HG02981 (cell line): ENCODE data around the gene GAPVD1.
"Not testable (repeated sequence)": the region's sequence is repeated elsewhere in the genome, so short reads cannot be mapped to it uniquely, and the experiment has no call there.

Source experiments
- ATAC-seq: cut with Tn5 transposase; IDR thresholded peaks from one replicate; pipeline ENCODE4 v1.9.1; 2021; ENCODE audit warnings: mild to moderate bottlenecking, moderate library complexity; ENCODE audit not compliant: unreplicated experiment

Gene GAPVD1, protein sequence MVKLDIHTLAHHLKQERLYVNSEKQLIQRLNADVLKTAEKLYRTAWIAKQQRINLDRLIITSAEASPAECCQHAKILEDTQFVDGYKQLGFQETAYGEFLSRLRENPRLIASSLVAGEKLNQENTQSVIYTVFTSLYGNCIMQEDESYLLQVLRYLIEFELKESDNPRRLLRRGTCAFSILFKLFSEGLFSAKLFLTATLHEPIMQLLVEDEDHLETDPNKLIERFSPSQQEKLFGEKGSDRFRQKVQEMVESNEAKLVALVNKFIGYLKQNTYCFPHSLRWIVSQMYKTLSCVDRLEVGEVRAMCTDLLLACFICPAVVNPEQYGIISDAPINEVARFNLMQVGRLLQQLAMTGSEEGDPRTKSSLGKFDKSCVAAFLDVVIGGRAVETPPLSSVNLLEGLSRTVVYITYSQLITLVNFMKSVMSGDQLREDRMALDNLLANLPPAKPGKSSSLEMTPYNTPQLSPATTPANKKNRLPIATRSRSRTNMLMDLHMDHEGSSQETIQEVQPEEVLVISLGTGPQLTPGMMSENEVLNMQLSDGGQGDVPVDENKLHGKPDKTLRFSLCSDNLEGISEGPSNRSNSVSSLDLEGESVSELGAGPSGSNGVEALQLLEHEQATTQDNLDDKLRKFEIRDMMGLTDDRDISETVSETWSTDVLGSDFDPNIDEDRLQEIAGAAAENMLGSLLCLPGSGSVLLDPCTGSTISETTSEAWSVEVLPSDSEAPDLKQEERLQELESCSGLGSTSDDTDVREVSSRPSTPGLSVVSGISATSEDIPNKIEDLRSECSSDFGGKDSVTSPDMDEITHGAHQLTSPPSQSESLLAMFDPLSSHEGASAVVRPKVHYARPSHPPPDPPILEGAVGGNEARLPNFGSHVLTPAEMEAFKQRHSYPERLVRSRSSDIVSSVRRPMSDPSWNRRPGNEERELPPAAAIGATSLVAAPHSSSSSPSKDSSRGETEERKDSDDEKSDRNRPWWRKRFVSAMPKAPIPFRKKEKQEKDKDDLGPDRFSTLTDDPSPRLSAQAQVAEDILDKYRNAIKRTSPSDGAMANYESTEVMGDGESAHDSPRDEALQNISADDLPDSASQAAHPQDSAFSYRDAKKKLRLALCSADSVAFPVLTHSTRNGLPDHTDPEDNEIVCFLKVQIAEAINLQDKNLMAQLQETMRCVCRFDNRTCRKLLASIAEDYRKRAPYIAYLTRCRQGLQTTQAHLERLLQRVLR (N-terminal part only)

DNA sequence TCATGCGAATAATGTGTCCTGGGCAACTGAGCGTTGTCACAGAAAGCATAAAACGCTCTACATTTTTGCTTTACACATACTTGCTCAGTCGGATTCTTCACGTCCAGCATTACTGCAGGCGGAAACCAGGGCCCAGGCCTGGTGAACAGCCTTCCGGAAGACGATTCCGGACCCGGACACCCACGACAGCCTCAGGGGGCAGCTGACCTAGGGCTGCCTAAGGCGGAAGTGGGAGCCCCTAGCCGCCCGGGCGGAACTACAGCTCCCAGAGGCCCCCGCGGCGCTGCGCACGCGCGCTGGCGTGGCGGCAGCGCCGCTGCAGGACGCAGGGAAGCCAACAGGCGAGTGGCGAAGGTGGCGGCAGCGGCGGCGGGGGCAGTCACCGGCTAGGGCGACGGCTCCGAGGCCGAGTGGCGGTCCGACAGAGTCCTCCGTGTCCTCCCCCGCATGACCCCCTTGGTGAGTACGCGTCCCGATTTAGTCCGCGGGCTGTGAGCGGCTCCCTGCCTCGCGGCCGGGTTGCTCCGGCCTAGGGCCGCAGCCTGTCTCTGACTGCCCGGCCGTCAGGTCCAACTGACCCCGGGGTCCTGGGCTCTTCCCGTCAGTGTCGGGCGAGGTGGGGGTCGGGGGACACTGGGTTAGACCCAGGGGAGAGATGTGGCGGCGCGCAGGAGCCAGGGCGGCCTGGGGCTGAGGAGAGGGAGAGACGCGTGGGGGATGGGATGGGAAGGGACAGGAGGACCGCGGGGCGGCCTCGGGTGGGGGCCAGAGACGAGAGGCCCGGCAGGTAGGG, at the start of gene GAPVD1:
Gene GAPVD1, plus strand, starts transcription at position 326 of the 793 bp plus-strand sequence. CDS start 37,096 bp downstream, outside the sequence.
- peak; percentile 94 for ATAC-seq

DNA sequence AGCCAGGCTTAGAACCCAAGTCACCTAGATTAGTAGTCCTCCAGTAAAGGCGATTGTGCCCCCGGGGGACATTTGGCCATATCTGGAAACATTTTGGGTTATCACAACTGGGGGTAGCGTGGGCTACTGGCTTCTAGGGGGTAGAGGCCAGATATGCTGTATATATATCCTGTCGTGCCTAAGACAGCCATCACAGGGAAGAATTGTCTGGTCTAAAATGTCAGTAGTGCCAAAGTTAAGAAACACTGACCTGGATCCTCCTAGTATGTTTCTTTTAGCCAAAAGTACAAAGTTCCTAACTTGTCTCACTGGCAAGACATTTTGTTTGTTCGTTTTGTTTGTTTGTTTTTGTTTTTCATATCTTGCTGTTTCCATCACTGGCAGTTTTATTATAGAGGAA, 47.4 kb upstream of the GAPVD1 start:
- no peak for ATAC-seq

DNA sequence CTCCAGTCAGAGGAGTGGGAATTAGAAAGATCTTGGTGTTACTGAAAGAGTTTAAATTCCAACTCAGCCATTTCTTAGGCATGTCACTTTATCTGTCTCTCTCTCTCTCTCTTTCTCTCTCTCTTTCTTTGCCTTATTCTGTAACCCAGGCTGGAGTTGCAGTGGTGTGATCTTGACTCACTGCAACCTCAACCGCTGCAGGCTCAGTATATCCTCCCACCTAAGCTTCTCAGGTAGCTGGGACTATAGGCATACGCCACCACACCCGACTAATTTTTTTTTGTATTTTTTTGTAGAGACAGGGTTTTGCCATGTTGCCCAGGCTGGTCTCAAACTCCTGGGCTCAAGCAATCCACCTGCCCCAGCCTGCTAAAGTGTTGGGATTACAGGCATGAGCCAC, 43.0 kb upstream of the GAPVD1 start:
- no peak for ATAC-seq

DNA sequence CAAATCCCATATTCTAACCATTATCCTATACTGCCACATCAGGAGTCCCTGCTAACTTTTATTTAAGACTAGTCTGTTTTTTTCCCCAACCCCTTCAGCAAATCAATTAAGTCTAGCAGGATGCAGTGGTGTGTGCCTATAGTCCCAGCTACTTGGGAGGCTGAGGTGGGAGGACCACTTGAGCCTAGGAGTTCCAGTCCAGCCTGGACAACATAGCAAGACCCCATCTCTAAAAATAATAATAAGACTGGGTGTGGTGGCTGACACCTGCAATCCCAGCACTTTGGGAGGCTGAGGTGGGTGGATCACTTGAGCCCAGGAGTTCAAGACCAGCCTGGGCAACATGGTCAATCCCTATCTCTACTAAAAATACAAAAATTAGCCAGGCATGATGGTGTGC, 36.8 kb upstream of the GAPVD1 start:
- not testable (repeated sequence) for ATAC-seq

DNA sequence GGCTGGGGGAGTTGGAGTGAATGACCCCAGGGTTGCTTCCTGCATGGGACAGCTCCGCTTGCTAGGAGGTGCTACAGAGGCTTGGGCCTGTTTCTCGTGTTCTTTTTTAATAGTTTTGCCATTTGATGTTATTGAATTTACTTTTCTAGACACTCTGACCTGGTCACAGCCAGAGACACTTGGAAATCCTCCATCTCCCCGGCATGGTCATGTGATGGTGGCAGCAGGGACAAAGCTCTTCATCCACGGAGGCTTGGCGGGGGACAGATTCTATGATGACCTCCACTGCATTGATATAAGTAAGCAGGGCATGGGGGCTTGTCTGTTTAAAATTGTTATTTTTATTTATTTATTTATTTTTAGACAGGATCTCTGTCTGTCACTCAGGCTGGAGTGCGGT, 33.9 kb upstream of the GAPVD1 start:
- no peak for ATAC-seq

DNA sequence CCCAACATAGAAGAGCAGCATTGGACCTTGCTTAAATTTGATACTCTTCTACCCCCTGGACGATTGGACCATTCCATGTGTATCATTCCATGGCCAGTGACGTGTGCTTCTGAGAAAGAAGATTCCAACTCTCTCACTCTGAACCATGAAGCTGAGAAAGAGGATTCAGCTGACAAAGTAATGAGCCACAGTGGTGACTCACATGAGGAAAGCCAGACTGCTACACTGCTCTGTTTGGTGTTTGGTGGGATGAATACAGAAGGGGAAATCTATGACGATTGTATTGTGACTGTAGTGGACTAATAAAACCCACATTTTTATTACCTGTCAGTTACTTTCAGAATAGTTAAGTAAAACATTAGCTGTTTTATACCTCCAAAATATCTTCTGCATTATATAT, 27.9 kb upstream of the GAPVD1 start:
- ATAC-seq, result no peak

DNA sequence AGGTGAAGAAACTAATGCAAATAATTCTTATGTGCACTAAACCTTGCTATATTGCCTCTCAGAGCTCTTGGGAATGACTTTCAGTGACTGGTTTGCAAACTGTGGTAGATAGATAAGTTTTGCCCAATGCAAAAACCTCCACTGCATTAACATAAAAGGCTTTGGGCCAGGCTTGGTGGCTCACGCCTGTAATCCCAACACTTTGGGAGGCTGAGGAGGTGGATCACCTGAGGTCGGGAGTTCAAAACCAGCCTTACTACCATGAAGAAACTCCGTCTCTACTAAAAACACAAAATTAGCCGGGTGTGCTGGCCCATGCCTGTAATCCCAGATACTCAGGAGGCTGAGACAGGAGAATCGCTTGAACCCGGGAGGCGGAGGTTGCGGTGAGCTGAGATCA, 27.5 kb upstream of the GAPVD1 start:
- not testable (repeated sequence) for ATAC-seq

DNA sequence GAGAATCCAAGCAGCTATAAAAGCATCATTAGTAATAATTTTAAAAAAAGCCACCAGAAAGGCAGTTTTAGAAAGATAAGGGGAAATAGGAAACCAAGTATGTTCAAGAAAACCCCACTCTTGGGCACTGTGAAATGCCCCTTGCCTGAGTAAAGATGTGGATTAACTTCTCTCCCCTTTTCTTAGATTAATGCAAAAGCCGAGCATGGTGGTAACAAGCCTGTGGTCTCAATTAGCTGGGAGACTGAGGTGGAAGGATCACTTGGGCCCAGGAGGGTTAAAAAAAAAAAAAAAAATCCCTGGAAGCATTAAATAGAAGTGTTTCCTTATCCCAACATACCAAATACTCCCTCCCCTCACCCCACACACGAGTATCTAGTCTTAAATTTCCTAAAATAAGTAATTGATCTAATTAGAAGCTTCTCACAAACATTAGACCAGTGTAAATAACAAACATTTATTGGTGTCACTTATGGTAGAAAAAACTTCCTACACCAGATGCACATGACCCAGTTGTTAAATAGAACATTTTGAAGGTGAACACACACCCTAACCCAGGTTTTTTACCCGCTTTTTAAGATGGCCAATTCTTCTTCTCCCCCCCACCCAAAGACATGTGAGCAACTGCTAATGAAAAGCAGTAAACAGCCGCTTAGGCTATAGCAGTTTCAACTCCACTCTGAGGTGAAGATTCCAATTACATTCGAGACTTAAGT, 25.7 kb upstream of the GAPVD1 start:
- no peak for ATAC-seq

DNA sequence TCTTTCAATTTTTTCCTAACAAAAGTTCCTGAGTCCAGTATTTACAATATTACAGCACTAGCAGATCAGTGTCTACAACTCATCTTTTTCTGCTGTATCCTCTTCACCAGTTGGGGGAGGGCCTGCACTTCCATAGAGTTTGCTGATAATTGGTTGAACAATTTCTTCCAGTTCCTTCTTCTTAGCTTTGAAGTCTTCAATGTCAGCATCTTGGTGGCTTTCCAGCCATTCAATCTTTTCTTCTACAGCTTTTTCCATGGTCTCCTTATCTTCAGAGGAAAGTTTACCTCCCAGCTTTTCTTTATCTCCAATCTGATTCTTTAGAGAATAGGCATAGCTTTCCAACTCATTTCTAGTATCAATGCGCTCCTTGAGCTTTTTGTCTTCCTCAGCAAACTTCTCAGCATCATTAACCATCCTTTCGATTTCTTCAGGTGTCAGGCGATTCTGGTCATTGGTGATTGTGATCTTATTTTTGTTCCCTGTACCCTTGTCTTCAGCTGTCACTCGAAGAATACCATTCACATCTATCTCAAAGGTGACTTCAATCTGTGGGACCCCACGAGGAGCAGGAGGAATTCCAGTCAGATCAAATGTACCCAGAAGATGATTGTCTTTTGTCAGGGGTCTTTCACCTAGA, 25.0 kb upstream of the GAPVD1 start:
- ATAC-seq, result not testable (repeated sequence)

DNA sequence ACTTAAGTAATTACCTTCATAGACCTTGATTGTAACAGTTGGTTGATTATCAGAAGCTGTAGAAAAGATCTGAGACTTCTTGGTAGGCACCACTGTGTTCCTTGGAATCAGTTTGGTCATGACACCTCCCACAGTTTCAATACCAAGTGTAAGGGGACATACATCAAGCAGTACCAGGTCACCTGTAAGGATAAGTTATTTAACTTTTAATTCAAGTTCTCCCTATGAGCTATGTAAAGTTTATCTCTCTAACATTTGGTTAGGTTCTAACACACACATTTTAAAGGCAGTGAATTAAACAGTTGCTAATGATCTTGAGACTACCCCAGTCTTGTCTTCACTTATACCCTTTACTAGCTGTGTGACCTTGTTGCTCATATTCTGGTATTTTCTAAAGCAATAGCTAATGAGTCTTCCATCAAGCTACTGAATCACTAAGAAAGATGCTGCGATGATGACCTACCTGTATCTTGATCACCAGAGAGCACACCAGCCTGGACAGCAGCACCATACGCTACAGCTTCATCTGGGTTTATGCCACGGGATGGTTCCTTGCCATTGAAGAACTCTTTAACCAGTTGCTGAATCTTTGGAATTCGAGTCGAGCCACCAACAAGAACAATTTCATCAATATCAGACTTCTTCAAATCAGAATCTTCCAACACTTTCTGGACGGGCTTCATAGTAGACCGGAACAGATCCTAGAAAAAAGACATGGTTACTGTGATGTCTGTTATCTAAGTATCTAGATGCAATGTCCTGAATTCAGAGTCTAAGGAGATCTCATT, 23.3 kb upstream of the GAPVD1 start:
- no peak for ATAC-seq

DNA sequence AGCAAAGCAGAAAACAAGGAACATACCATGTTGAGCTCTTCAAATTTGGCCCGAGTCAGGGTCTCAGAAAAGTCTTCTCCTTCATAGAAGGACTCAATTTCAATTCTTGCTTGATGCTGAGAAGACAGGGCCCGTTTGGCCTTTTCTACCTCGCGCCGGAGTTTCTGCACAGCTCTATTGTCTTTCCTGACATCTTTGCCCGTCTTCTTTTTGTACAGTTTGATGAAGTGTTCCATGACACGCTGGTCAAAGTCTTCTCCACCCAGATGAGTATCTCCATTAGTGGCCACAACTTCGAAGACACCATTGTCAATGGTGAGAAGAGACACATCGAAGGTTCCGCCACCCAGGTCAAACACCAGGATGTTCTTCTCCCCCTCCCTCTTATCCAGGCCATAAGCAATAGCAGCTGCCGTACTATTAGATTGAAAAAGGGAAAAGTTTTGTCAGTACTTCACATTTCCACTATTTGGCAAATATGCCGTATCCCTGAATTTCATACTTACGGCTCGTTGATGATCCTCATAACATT, 22.6 kb upstream of the GAPVD1 start:
- no peak for ATAC-seq

DNA sequence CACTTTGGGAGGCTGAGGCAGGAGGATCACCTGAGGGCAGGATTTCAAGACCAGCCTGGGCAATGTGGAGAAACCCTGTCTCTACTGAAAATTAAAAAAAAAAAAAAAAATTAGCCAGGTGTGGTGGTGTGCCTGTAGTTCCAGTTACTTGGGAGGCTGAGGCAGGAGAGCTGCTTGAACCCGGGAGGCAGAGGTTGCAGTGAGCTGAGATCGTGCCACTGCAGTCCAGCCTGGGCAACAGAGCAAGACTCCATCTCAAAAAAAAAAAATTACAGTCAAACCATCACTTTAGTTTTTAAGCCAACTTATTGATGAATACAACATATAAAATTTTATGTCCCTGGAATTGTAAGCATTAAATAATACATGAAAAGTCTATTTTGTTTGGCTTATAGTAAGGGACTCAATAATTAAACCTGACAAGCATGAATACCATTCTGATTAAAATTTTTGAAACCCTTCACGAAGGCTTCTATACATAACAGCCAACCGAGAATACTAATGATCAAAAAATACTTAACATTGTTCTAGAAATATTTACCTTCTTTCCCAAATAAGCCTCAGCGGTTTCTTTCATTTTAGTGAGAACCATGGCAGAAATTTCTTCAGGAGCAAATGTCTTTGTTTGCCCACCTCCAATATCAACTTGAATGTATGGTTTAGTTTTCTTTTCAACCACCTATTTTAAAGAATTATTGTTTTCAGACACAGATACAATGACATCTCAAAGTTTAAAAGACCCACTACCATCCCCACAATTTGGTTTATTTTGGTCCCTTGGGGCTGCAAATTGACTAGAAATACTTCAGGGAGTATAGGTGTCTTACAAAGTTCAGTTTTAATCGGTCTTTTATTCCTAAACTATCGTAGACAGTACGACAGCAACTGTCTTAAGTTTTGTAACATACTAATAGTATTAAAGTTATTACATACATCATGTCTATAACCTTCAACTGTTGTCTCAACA, 21.7 kb upstream of the GAPVD1 start:
- no peak for ATAC-seq

DNA sequence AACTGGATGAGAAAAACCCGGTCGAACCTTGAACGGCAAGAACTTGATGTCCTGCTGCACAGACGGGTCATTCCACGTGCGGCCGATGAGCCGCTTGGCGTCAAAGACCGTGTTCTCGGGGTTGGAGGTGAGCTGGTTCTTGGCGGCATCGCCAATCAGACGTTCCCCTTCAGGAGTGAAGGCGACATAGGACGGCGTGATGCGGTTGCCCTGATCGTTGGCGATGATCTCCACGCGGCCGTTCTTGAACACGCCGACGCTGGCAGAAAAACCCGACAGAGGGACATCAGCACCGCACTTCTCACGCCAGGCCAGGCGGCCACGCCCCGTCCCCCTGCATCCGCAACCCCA, 21.0 kb upstream of the GAPVD1 start:
- peak; percentile 2 for ATAC-seq

DNA sequence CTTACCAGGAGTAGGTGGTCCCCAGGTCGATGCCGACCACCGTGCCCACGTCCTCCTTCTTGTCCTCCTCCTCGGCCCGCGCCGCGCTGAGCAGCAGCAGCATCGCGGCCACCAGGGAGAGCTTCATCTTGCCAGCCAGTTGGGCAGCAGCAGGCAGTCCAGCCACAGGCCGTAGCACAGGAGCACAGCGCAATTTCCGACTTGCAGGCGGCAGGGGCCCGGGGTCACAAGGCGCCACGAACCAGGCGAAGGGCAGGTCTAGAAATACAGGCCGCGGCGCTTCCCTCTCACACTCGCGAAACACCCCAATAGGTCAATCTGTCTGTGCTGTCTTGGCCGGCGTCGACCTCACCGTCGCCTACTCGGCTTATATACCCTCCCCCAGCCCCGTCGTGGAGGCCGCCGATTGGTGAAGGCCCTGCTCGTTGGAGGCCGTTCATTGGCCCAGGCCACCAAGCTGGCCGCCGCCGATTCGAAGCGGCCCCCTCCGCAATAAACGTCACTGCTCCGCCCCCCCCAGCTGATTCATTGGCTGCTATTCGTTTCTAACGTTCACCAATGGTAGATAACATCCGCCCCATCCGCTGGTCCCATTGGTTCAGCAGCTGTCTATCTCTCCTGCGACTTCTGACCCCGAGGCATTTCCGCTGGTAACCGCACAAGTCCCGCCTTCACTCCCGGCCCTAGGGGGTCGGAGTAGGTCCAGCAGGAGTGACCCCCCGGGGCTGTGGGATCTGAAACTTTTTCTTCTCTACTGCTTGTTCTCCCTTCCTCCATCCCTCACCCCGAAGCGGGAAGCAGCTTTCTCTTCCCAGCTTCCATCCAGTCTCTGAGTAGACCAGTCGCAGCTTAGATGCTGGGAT, 20.4 kb upstream of the GAPVD1 start, which contains the start of gene HSPA5:
Gene HSPA5, minus strand, starts transcription at position 344 of the 863 bp plus-strand sequence. Its CDS starts 217 bp downstream, at position 127.
- ATAC-seq, result peak; percentile 91

DNA sequence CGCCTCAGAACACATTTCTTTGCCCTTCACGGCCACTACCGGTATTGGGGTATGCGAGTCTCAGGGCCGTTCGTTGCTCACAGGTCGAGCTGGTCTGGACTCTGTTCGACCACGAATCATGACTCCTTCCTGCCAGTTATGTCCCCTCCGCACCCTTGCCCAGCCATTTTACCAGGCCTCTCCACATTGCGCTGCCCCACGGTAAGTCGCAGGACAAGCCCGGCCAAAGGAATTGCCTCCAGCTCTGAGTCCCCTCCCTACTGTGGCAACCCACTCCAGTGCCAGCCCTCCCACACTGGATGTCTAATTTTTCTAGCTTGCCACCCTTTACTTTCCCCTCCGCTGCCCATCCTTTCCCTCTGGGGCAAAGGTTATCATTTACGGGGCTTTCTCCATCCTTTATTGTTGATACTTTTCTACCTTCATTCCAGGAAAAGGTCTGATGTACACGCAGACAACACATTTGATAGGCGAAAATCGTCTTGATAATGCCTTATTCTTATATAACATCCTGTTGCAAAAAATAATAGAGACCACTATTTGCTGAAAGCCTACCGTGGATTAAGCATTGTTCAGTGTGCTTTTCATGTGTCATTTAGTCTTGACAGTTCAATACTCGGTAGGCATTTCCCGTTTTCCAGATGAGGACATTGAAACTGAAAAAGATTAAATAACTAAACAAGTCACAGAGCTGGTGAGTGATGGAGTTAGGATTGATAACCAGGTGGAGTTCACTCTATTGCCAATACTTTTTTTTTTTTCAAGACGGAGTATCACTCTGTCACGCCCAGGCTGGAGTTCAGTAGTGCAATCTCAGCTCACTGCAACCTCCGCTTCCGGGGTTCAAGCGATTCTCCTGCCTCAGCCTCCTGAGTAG, 19.5 kb upstream of the GAPVD1 start:
- peak; percentile 9 for ATAC-seq
